ENCODE measurements around the gene DGKG. TPM values are rescaled to one million over a fixed set of nuclear protein-coding genes. Genes with fewer than 3 reads are reported as not detected.

The DGKG gene
- total RNA-seq, 1 donor from 2014 or later: 4.7 TPM

- Histone ChIP-seq H3K4me3 (no peak overlapping the region), H3K27ac (no peak overlapping the region), H3K27me3 (peaks cover 35% of the 10 kb centered on the region), H3K36me3 (no peaks in the 10 kb centered on the region), H3K4me1 (peaks cover 7% of the 10 kb centered on the region), H3K9me3 (no peaks in the 10 kb centered on the region)
- no peak for ATAC-seq
- no peak for DNase-seq
- no peak for TF ChIP-seq CTCF (IDR thresholded peaks at IDR 0.05)
- intact Hi-C loops (cut with DNase I): no loop called here
These were observed 3.0 kb downstream of the DGKG start for GRCh38 chr3:186359078-186359477.

DNA sequence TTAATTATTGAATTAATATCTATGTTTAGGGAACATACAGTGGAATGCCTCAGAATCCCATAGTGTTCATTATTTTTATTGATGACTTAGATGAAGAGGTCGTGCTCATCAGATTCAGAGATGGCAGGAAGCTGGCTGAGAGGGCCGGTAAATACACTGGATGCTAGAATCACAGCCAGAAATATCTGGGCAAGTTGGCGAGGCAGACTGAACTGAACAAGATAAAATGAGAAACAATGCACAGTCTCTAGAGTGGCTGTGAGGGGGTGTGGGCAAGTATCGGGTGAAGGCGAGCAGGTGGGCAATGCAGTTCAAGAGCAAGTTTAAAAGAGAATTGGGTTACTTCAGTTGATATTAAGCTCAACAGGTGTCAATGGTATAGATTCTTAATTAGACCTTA is 5.9 kb downstream of the DGKG start:
- Histone ChIP-seq H3K27me3 (peaks cover 7% of the 10 kb centered on the region), H3K36me3 (no peaks in the 10 kb centered on the region), H3K4me3 (no peak overlapping the region), H3K9me3 (no peaks in the 10 kb centered on the region), H3K27ac (no peak overlapping the region), H3K4me1 (peaks cover 4% of the 10 kb centered on the region)
- no peak for ATAC-seq
- no peak for DNase-seq
- intact Hi-C loops (cut with DNase I): no loop called here
- TF ChIP-seq CTCF (IDR thresholded peaks at IDR 0.05): no peak

- no peaks in the 10 kb centered on the region for H3K36me3 ChIP-seq
- H3K4me3 ChIP-seq: no peak overlapping the region
- no peaks in the 10 kb centered on the region for H3K27me3 ChIP-seq
- H3K4me1 ChIP-seq: no peaks in the 10 kb centered on the region
- no peak overlapping the region for H3K27ac ChIP-seq
- H3K9me3 ChIP-seq: no peaks in the 10 kb centered on the region
- DNase-seq (no peak), ATAC-seq (no peak)
- intact Hi-C loops (cut with DNase I): no loop called here
- TF ChIP-seq CTCF (IDR thresholded peaks at IDR 0.05): no peak
These were observed 7.9 kb downstream of the DGKG start for GRCh38 chr3:186354100-186354499.

- ATAC-seq (no peak), DNase-seq (no peak)
- intact Hi-C loops (cut with DNase I): no loop called here
- no peak overlapping the region for H3K27ac ChIP-seq
- no peak overlapping the region for H3K4me3 ChIP-seq
- no peaks in the 10 kb centered on the region for H3K9me3 ChIP-seq
- H3K27me3 ChIP-seq: no peaks in the 10 kb centered on the region
- TF ChIP-seq CTCF (IDR thresholded peaks at IDR 0.05): no peak
- no peaks in the 10 kb centered on the region for H3K4me1 ChIP-seq
- no peaks in the 10 kb centered on the region for H3K36me3 ChIP-seq
These were observed 9.7 kb downstream of the DGKG start for GRCh38 chr3:186352369-186352768.

DNA sequence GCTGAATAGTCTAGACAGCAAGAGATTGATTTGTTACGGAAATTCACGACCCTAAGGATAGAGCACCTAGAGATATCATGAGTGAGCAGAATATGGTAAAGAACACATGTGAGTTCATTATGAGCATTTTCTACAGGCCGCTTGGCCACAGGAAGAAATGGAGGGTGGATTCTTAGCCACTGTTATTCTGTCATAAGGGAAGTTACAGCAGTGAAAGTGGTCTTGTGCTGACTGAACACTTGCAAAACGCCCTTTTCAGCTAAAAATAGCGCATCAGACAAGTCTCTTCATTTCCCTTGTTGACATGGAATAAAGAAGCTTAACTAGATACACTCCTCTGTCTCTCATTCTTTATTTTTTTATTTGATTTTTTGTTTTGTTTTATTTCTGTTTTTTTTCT is 19.8 kb downstream of the DGKG start:
- no peak for TF ChIP-seq CTCF (IDR thresholded peaks at IDR 0.05)
- Histone ChIP-seq H3K4me3 (no peak overlapping the region), H3K27me3 (no peaks in the 10 kb centered on the region), H3K9me3 (no peaks in the 10 kb centered on the region), H3K27ac (no peak overlapping the region), H3K4me1 (no peaks in the 10 kb centered on the region), H3K36me3 (no peaks in the 10 kb centered on the region)
- DNase-seq (no peak), ATAC-seq (peak; percentile 84)
- intact Hi-C loops (cut with DNase I): no loop called here

- H3K27me3 ChIP-seq: no peaks in the 10 kb centered on the region
- DNase-seq (no peak), ATAC-seq (no peak)
- no peaks in the 10 kb centered on the region for H3K4me1 ChIP-seq
- TF ChIP-seq CTCF (IDR thresholded peaks at IDR 0.05): no peak
- intact Hi-C loops (cut with DNase I): no loop called here
- H3K36me3 ChIP-seq: no peaks in the 10 kb centered on the region
- H3K27ac ChIP-seq: no peak overlapping the region
- H3K9me3 ChIP-seq: no peaks in the 10 kb centered on the region
- H3K4me3 ChIP-seq: no peak overlapping the region
These were observed 21.8 kb downstream of the DGKG start for GRCh38 chr3:186340204-186340603.
